ENCODE measurements around the gene CERK. TPM values are rescaled to one million over a fixed set of nuclear protein-coding genes. Genes with fewer than 3 reads are reported as not detected.

CERK gene
- total RNA-seq, 3 donors from 2014 or later, result 40.3 to 51.7 (median 50.0) TPM

DNA sequence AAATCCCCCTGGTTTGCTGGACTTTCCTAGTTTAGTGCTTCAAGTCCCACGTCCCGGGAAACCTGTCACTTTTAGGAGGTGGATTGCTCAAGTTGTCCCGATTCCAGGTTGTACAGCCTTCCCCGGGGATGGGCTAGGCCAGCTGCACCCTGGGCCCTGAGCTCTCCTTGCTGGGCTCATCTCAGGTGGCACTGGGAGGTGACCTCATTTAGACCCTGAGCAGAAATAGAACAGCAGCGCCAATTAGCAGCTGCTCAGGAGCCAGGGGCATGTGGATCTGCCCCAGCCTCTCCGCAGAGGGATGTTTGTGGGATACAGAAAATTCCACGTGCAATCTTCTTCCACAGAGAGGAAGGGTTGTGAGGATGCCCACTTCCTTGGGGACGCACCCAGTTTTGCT, 9.6 kb upstream of the CERK start:
- Histone ChIP-seq H3K9me3 (no peaks in the 10 kb centered on the region), H3K36me3 (ENCODE audit: low read depth) (no peaks in the 10 kb centered on the region), H3K4me3 (no peak overlapping the region), H3K4me1 (ENCODE audit: low read depth) (peaks cover 33% of the 10 kb centered on the region)
- intact Hi-C loops (cut with DNase I, micrococcal nuclease), result no loop called here
- ATAC-seq (no peak), DNase-seq (peak in 1 of 3 donors; percentile 34)
- TF ChIP-seq, protein P1, sequence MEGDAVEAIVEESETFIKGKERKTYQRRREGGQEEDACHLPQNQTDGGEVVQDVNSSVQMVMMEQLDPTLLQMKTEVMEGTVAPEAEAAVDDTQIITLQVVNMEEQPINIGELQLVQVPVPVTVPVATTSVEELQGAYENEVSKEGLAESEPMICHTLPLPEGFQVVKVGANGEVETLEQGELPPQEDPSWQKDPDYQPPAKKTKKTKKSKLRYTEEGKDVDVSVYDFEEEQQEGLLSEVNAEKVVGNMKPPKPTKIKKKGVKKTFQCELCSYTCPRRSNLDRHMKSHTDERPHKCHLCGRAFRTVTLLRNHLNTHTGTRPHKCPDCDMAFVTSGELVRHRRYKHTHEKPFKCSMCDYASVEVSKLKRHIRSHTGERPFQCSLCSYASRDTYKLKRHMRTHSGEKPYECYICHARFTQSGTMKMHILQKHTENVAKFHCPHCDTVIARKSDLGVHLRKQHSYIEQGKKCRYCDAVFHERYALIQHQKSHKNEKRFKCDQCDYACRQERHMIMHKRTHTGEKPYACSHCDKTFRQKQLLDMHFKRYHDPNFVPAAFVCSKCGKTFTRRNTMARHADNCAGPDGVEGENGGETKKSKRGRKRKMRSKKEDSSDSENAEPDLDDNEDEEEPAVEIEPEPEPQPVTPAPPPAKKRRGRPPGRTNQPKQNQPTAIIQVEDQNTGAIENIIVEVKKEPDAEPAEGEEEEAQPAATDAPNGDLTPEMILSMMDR (IDR thresholded peaks at IDR 0.05), result no peak

- no peak overlapping the region for H3K4me3 ChIP-seq
- H3K9me3 ChIP-seq, result no peaks in the 10 kb centered on the region
- H3K4me1 ChIP-seq (ENCODE audit: low read depth), result peaks cover 43% of the 10 kb centered on the region
- DNase-seq (peak in 1 of 3 donors; percentile 19), ATAC-seq (no peak)
- intact Hi-C loops (cut with DNase I, micrococcal nuclease), result no loop called here
- H3K36me3 ChIP-seq (ENCODE audit: low read depth), result no peaks in the 10 kb centered on the region
- TF ChIP-seq, protein P1 (IDR thresholded peaks at IDR 0.05), result no peak
Measured at GRCh38 chr22:46746620-46747019, 8.6 kb upstream of the CERK start.

GRCh38 chr22:46746192-46746591, 8.1 kb upstream of the CERK start:
- H3K4me3 ChIP-seq, result no peak overlapping the region
- H3K4me1 ChIP-seq (ENCODE audit: low read depth), result peaks cover 43% of the 10 kb centered on the region
- H3K9me3 ChIP-seq, result no peaks in the 10 kb centered on the region
- ATAC-seq, result no peak
- intact Hi-C loops (cut with DNase I, micrococcal nuclease), result no loop called here
- TF ChIP-seq, protein P1 (IDR thresholded peaks at IDR 0.05), result no peak
- peak in 1 of 3 donors; percentile 25 for DNase-seq
- no peaks in the 10 kb centered on the region for H3K36me3 ChIP-seq (ENCODE audit: low read depth)

GRCh38 chr22:46744581-46744980, 6.5 kb upstream of the CERK start:
- TF ChIP-seq, protein P1 (IDR thresholded peaks at IDR 0.05), result no peak
- ATAC-seq (peak; percentile 84), DNase-seq (peak; percentile 83 to 85 (median 84))
- H3K9me3 ChIP-seq, result no peaks in the 10 kb centered on the region
- intact Hi-C loops (cut with DNase I, micrococcal nuclease), result no loop called here
- no peak overlapping the region for H3K4me3 ChIP-seq
- H3K4me1 ChIP-seq (ENCODE audit: low read depth), result peaks cover 42% of the 10 kb centered on the region
- H3K36me3 ChIP-seq (ENCODE audit: low read depth), result no peaks in the 10 kb centered on the region

DNA sequence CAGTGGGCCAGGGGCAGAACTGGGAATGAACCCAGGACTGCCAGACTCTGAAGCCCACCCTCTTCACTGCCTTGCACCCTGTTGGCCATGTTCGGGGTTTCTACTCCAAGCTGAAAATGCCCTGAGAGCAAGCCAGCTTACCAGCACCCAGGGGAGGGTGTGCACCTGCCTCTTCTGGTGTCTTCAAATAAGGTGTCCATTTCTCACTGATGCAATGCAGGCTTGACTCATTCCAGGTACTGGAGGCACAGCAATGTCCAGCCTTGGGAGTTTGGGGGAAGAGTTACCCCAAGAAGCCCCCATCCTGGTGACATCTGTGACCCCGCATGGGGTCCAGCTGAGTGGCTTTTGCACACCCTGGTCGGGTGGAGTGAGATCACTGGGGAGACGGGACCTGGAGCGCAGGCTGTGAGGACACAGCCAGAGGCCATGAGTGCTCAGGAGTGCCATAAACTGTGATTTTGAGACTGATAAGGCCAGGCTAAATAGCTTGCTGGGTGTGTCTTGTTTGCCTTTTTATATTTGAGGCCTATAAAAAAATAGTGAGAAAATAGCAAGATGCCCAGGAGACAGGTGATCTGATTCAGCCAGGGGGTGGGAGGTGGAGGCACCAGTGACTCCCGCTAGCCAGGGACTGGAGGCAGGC, 4.6 kb upstream of the CERK start:
- ATAC-seq (peak; percentile 74), DNase-seq (peak; percentile 72 to 78 (median 77))
- Histone ChIP-seq H3K36me3 (ENCODE audit: low read depth) (no peaks in the 10 kb centered on the region), H3K9me3 (no peaks in the 10 kb centered on the region), H3K4me1 (ENCODE audit: low read depth) (peaks cover 50% of the 10 kb centered on the region), H3K4me3 (no peak overlapping the region)
- TF ChIP-seq, protein P1 (IDR thresholded peaks at IDR 0.05), result no peak
- intact Hi-C loops (cut with DNase I, micrococcal nuclease), result no loop called here

Measured in mucosa of descending colon (tissue), 3 donors.